DOHH2 (cell line): ENCODE data around the gene KMT2D.

Experiments
- H3F3A ChIP-seq: fragments of 200-600 bp; sonication (generic), shearing (Covaris generic); 2 replicates; pipeline ENCODE4 v1.6.0; 2016; ENCODE audit warnings: antibody characterized with exemption, mild to moderate bottlenecking; ENCODE audit not compliant: control insufficient read depth, insufficient read depth
- H3K27ac ChIP-seq: fragments of 200-600 bp; sonication (generic); 2 replicates; pipeline ENCODE4 v1.5.1; 2014; ENCODE audit warnings: low read depth, mild to moderate bottlenecking, low read length, moderate library complexity
- H3K27me3 ChIP-seq: fragments of 200-600 bp; sonication (generic); 2 replicates; pipeline ENCODE4 v1.6.1; 2014; ENCODE audit warnings: mild to moderate bottlenecking, low read length, mixed read lengths; ENCODE audit not compliant: control insufficient read depth
- H3K36me3 ChIP-seq: fragments of 200-600 bp; sonication (generic); 2 replicates; pipeline ENCODE4 v1.6.1; 2014; ENCODE audit warnings: mild to moderate bottlenecking, low read length, moderate library complexity, mixed read lengths; ENCODE audit not compliant: control insufficient read depth
- H3K4me1 ChIP-seq: fragments of 200-600 bp; sonication (generic); 2 replicates; pipeline ENCODE4 v1.6.1; 2014; ENCODE audit warnings: mild to moderate bottlenecking, low read length, mixed read lengths; ENCODE audit not compliant: control insufficient read depth
- H3K4me2 ChIP-seq: fragments of 200-600 bp; sonication (generic); 2 replicates; pipeline ENCODE4 v1.6.0; 2014; ENCODE audit warnings: mild to moderate bottlenecking, low read length, moderate library complexity
- H3K4me3 ChIP-seq: fragments of 200-600 bp; sonication (generic); 2 replicates; pipeline ENCODE4 v1.5.1; 2014; ENCODE audit warnings: mild to moderate bottlenecking, low read length, mixed read lengths
- H3K79me2 ChIP-seq: fragments of 200-600 bp; sonication (generic); 2 replicates; pipeline ENCODE4 v1.6.1; 2014; ENCODE audit warnings: mild to moderate bottlenecking, low read length, mixed read lengths; ENCODE audit not compliant: control insufficient read depth
- H3K9me2 ChIP-seq: fragments of 200-600 bp; sonication (generic); replicated peaks from 2 replicates; pipeline ENCODE4 v1.6.1; 2014; ENCODE audit warnings: mild to moderate bottlenecking, low read length, mixed read lengths; ENCODE audit not compliant: control insufficient read depth
- H3K9me3 ChIP-seq: fragments of 200-600 bp; sonication (generic); 2 replicates; pipeline ENCODE4 v1.6.1; 2014; ENCODE audit warnings: antibody characterized with exemption, low read length, mixed read lengths; ENCODE audit not compliant: control insufficient read depth, insufficient read depth
- H4K20me1 ChIP-seq: fragments of 200-600 bp; sonication (generic); 2 replicates; pipeline ENCODE4 v1.6.0; 2014; ENCODE audit warnings: low read depth, mild to moderate bottlenecking, antibody characterized with exemption, low read length, moderate library complexity; ENCODE audit not compliant: control insufficient read depth, insufficient read depth
- CTCF ChIP-seq: fragments of 200-600 bp; sonication (generic); IDR thresholded peaks from one replicate; pipeline ENCODE4 v1.5.1; 2014; ENCODE audit warnings: antibody characterized with exemption, mild to moderate bottlenecking, low read depth, low read length; ENCODE audit not compliant: poor library complexity, severe bottlenecking
- EZH2phosphoT487 ChIP-seq: fragments of 200-600 bp; sonication (generic); IDR thresholded peaks from 2 replicates; pipeline ENCODE4 v1.6.1; 2017; ENCODE audit warnings: borderline replicate concordance, mild to moderate bottlenecking, antibody characterized with exemption, low read length, moderate library complexity, mixed read lengths

The KMT2D gene

GRCh38 chr12:49048953-49049352 lies 11.6 kb downstream of the KMT2D start:
- Histone ChIP-seq H4K20me1 (peaks cover 9% of the 10 kb centered on the region; the same call in 1 of the 2 replicates), H3K4me3 (no peak overlapping the region), H3K9me2 (no peaks in the 10 kb centered on the region), H3K4me1 (no peaks in the 10 kb centered on the region), H3K27me3 (no peaks in the 10 kb centered on the region), H3F3A (no peaks in the 10 kb centered on the region), H3K27ac (no peak overlapping the region), H3K36me3 (peaks cover 94% of the 10 kb centered on the region), H3K4me2 (no peak overlapping the region), H3K9me3 (no peaks in the 10 kb centered on the region), H3K79me2 (peaks cover 24% of the 10 kb centered on the region)
- no peak for TF ChIP-seq CTCF
- TF ChIP-seq EZH2phosphoT487, result no peak

GRCh38 chr12:49046129-49046895 lies 14.3 kb downstream of the KMT2D start:
- no peaks in the 10 kb centered on the region for H3K9me3 ChIP-seq
- H4K20me1 ChIP-seq, result 0 out of 2 replicates have a peak, but pooled peaks cover 3% of the 10 kb centered on the region
- H3F3A ChIP-seq, result no peaks in the 10 kb centered on the region
- no peak overlapping the region for H3K4me3 ChIP-seq
- no peak overlapping the region for H3K4me2 ChIP-seq
- no peak overlapping the region for H3K27ac ChIP-seq
- peaks cover 4% of the 10 kb centered on the region; the same call in 1 of the 2 replicates for H3K79me2 ChIP-seq
- no peaks in the 10 kb centered on the region for H3K9me2 ChIP-seq
- no peaks in the 10 kb centered on the region for H3K4me1 ChIP-seq
- peaks cover 94% of the 10 kb centered on the region for H3K36me3 ChIP-seq
- no peaks in the 10 kb centered on the region for H3K27me3 ChIP-seq
- TF ChIP-seq CTCF, result no peak
- no peak for TF ChIP-seq EZH2phosphoT487

GRCh38 chr12:49044660-49045059 lies 15.9 kb downstream of the KMT2D start:
- H3K79me2 ChIP-seq, result no peaks in the 10 kb centered on the region
- no peaks in the 10 kb centered on the region for H3F3A ChIP-seq
- no peaks in the 10 kb centered on the region for H3K4me1 ChIP-seq
- H3K9me3 ChIP-seq, result no peaks in the 10 kb centered on the region
- H3K36me3 ChIP-seq, result peaks cover 94% of the 10 kb centered on the region
- H3K9me2 ChIP-seq, result no peaks in the 10 kb centered on the region
- H3K27me3 ChIP-seq, result no peaks in the 10 kb centered on the region
- H3K27ac ChIP-seq, result no peak overlapping the region
- H4K20me1 ChIP-seq, result 0 out of 2 replicates have a peak, but pooled peaks cover 3% of the 10 kb centered on the region
- no peak overlapping the region for H3K4me3 ChIP-seq
- H3K4me2 ChIP-seq, result no peak overlapping the region
- TF ChIP-seq CTCF, result no peak
- TF ChIP-seq EZH2phosphoT487, result no peak
